HepG2 (cell line): ENCODE data around the gene UTP4. TPM values are rescaled to one million over a fixed set of nuclear protein-coding genes. Genes with fewer than 3 reads are reported as not detected.
A peak's percentile ranks its signal among the peaks of the same experiment; 100 is the strongest.

Experiments
- ELF1 ChIP-seq: sonication (generic); formaldehyde crosslinking; IDR thresholded peaks from 2 replicates; pipeline ENCODE4 v1.4.0; 2020; ENCODE audit warnings: missing genetic modification reagents
- EZH2 ChIP-seq: conservative IDR thresholded peaks from 2 replicates; pipeline ENCODE4 v1.6.1; 2012; ENCODE audit warnings: mild to moderate bottlenecking, low read depth, low read length, moderate library complexity
- FOXA1 ChIP-seq, 2 experiments: fragments of 450-650 bp in 1 of 2; sonication (generic) in 1 of 2; formaldehyde crosslinking in 1 of 2; IDR thresholded peaks; 2 replicates each; pipeline versions ENCODE4 v1.4.0 to v1.6.1; 2016 to 2020; ENCODE audit warnings: missing genetic modification reagents in 1 of 2
- HCFC1 ChIP-seq: fragments of 150-350 bp; IDR thresholded peaks from 2 replicates; pipeline ENCODE4 v1.6.1; 2014; ENCODE audit warnings: low read depth, low read length
- HDAC2 ChIP-seq: sonication (generic); formaldehyde crosslinking; IDR thresholded peaks from 2 replicates; pipeline ENCODE4 v1.4.0; 2020; ENCODE audit warnings: missing genetic modification reagents
- HNRNPL ChIP-seq: fragments of 200-400 bp; formaldehyde crosslinking; IDR thresholded peaks from 2 replicates; pipeline ENCODE4 v1.6.1; 2017; ENCODE audit warnings: mild to moderate bottlenecking, low read depth, low read length
- HNRNPLL ChIP-seq: fragments of 200-400 bp; formaldehyde crosslinking; IDR thresholded peaks from 2 replicates; pipeline ENCODE4 v1.6.1; 2017; ENCODE audit warnings: mild to moderate bottlenecking, low read depth, low read length; ENCODE audit not compliant: poor library complexity, severe bottlenecking
- RAD51 ChIP-seq: fragments of 450-650 bp; IDR thresholded peaks from 2 replicates; pipeline ENCODE4 v1.6.1; 2016; ENCODE audit warnings: borderline replicate concordance
- SETDB1 ChIP-seq: sonication (generic); formaldehyde crosslinking; IDR thresholded peaks from 2 replicates; pipeline ENCODE4 v1.5.1; 2020; ENCODE audit warnings: missing genetic modification reagents, mild to moderate bottlenecking, borderline replicate concordance
- SIX4 ChIP-seq: sonication (generic); formaldehyde crosslinking; IDR thresholded peaks from 2 replicates; pipeline ENCODE4 v1.4.0; 2020; ENCODE audit warnings: missing genetic modification reagents
- SP1 ChIP-seq, 2 experiments: fragments of 450-650 bp in 1 of 2; sonication (generic) in 1 of 2; formaldehyde crosslinking in 1 of 2; IDR thresholded peaks; 2 replicates each; pipeline versions ENCODE4 v1.4.0 to v1.6.1; 2016 to 2020; ENCODE audit warnings: missing genetic modification reagents in 1 of 2
- TBX2 ChIP-seq: sonication (generic); formaldehyde crosslinking; IDR thresholded peaks from 2 replicates; pipeline ENCODE4 v1.5.0; 2020; ENCODE audit warnings: missing genetic modification reagents, mild to moderate bottlenecking, borderline replicate concordance
- U2AF1 ChIP-seq: fragments of 200-400 bp; formaldehyde crosslinking; optimal IDR thresholded peaks from 2 replicates; pipeline ENCODE3; 2017; ENCODE audit warnings: mild to moderate bottlenecking, low read depth, low read length
- ZBTB7B ChIP-seq: sonication (generic); formaldehyde crosslinking; IDR thresholded peaks from 2 replicates; pipeline ENCODE4 v1.4.0; 2020; ENCODE audit warnings: missing genetic modification reagents
- ZMYM3 ChIP-seq: sonication (generic); formaldehyde crosslinking; IDR thresholded peaks from 2 replicates; pipeline ENCODE4 v1.5.1; 2020; ENCODE audit warnings: mild to moderate bottlenecking, missing genetic modification reagents
- ZNF451 ChIP-seq: sonication (generic); formaldehyde crosslinking; IDR thresholded peaks from 2 replicates; pipeline ENCODE4 v1.5.0; 2020; ENCODE audit warnings: mild to moderate bottlenecking, missing genetic modification reagents
- ZNF549 ChIP-seq: sonication (generic); formaldehyde crosslinking; IDR thresholded peaks from 2 replicates; pipeline ENCODE4 v1.5.0; 2020; ENCODE audit warnings: missing genetic modification reagents
- ZNF607 ChIP-seq: sonication (generic); formaldehyde crosslinking; IDR thresholded peaks from 2 replicates; pipeline ENCODE4 v1.5.1; 2020; ENCODE audit warnings: missing genetic modification reagents, mild to moderate bottlenecking, borderline replicate concordance
- ZSCAN25 ChIP-seq: sonication (generic); formaldehyde crosslinking; IDR thresholded peaks from 2 replicates; pipeline ENCODE4 v1.8.0; 2022; ENCODE audit warnings: mild to moderate bottlenecking, missing genetic modification reagents
- polyA plus RNA-seq, 8 experiments: library from polyadenylated mRNA; depleted of rRNA in 3 of 8; stranded (reverse) in 7 of 8; unstranded in 1 of 8; fragments of >200 nt; fragmentation: Illumina TruSeq in 4 of 8; extraction: Trizol in 4 of 8; gene quantifications; 2 replicates each; pipeline versions ENCODE4 v1.2.1 to v1.2.3, GENCODE V29; 2011 to 2016; ENCODE audit warnings: low read depth in 4 of 8, missing spikeins in 1 of 8, mixed read lengths in 1 of 8; ENCODE audit not compliant: insufficient read depth in 1 of 8
- total RNA-seq, 5 experiments: library from RNA; depleted of rRNA; stranded (reverse); fragments of >200 nt; fragmentation: Illumina TruSeq; extraction: Trizol; gene quantifications; 2 replicates each; pipeline ENCODE4 v1.2.3, GENCODE V29; 2016; ENCODE audit warnings: low read depth in 1 of 5
- TF ChIP-seq, protein P1 (sequence below): sonication (generic); formaldehyde crosslinking; IDR thresholded peaks from 2 replicates; pipeline ENCODE4 v1.5.1; 2020; ENCODE audit warnings: mild to moderate bottlenecking, missing genetic modification reagents, moderate library complexity
- TF ChIP-seq, protein P2 (sequence below): sonication (generic); formaldehyde crosslinking; IDR thresholded peaks from 2 replicates; pipeline ENCODE4 v1.8.1; 2023; ENCODE audit warnings: mild to moderate bottlenecking, missing genetic modification reagents, borderline replicate concordance
- TF ChIP-seq, protein P3 (sequence below): sonication (generic); formaldehyde crosslinking; IDR thresholded peaks from 2 replicates; pipeline ENCODE4 v1.5.0; 2020; ENCODE audit warnings: mild to moderate bottlenecking, missing genetic modification reagents
- TF ChIP-seq, protein P4 (sequence below): sonication (generic); formaldehyde crosslinking; IDR thresholded peaks from 2 replicates; pipeline ENCODE4 v1.5.0; 2020; ENCODE audit warnings: missing genetic modification reagents, mild to moderate bottlenecking, borderline replicate concordance

Gene UTP4
- total and polyA plus RNA-seq, 2 of the 13 experiments (the other 11 are each of a cell fraction or from before 2014, with no cell fraction given) = 30.0 to 85.8 TPM

DNA sequence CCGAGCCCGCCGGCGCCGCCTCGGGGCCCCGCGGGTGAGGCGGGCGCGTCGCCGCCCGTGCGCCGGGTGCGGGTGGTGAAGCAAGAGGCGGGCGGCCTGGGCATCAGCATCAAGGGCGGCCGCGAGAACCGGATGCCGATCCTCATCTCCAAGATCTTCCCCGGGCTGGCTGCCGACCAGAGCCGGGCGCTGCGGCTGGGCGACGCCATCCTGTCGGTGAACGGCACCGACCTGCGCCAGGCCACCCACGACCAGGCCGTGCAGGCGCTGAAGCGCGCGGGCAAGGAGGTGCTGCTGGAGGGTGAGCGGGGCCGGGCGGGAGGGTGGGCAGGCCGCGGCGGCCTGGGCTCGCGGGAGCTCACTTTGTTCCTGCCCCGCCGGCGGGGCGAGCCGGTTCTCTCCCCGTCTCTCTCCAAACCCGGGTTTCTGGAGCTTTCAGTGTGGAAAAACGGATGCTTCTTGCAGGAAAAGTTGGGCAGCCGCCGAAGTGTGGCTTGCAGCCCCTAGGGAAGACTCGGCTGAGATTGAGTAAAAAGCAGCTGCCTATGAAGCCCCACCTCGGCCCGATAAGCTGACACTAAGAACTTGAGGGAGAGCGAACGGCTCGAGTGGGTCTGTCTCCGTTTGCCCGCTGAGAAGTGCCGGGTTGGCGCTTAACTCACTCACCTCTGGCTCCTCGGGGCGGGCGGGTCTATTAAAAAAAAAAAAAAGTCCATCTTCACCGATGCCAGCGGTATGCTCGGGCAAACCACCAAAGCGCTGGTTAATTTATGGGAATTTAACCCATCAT lies 55.2 kb downstream of the UTP4 start (continued):
- TF ChIP-seq, protein P1, sequence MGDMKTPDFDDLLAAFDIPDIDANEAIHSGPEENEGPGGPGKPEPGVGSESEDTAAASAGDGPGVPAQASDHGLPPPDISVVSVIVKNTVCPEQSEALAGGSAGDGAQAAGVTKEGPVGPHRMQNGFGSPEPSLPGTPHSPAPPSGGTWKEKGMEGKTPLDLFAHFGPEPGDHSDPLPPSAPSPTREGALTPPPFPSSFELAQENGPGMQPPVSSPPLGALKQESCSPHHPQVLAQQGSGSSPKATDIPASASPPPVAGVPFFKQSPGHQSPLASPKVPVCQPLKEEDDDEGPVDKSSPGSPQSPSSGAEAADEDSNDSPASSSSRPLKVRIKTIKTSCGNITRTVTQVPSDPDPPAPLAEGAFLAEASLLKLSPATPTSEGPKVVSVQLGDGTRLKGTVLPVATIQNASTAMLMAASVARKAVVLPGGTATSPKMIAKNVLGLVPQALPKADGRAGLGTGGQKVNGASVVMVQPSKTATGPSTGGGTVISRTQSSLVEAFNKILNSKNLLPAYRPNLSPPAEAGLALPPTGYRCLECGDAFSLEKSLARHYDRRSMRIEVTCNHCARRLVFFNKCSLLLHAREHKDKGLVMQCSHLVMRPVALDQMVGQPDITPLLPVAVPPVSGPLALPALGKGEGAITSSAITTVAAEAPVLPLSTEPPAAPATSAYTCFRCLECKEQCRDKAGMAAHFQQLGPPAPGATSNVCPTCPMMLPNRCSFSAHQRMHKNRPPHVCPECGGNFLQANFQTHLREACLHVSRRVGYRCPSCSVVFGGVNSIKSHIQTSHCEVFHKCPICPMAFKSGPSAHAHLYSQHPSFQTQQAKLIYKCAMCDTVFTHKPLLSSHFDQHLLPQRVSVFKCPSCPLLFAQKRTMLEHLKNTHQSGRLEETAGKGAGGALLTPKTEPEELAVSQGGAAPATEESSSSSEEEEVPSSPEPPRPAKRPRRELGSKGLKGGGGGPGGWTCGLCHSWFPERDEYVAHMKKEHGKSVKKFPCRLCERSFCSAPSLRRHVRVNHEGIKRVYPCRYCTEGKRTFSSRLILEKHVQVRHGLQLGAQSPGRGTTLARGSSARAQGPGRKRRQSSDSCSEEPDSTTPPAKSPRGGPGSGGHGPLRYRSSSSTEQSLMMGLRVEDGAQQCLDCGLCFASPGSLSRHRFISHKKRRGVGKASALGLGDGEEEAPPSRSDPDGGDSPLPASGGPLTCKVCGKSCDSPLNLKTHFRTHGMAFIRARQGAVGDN (CRISPR knock-in tag) = no peak; the same call in 1 of the 2 replicates
- TF ChIP-seq SETDB1 (CRISPR knock-in tag) = no peak
- no peak; the same call in 1 of the 2 replicates for TF ChIP-seq ZSCAN25 (CRISPR knock-in tag)
- TF ChIP-seq, protein P2, sequence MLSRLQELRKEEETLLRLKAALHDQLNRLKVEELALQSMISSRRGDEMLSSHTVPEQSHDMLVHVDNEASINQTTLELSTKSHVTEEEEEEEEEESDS (CRISPR knock-in tag) = no peak
- TF ChIP-seq, protein P3, sequence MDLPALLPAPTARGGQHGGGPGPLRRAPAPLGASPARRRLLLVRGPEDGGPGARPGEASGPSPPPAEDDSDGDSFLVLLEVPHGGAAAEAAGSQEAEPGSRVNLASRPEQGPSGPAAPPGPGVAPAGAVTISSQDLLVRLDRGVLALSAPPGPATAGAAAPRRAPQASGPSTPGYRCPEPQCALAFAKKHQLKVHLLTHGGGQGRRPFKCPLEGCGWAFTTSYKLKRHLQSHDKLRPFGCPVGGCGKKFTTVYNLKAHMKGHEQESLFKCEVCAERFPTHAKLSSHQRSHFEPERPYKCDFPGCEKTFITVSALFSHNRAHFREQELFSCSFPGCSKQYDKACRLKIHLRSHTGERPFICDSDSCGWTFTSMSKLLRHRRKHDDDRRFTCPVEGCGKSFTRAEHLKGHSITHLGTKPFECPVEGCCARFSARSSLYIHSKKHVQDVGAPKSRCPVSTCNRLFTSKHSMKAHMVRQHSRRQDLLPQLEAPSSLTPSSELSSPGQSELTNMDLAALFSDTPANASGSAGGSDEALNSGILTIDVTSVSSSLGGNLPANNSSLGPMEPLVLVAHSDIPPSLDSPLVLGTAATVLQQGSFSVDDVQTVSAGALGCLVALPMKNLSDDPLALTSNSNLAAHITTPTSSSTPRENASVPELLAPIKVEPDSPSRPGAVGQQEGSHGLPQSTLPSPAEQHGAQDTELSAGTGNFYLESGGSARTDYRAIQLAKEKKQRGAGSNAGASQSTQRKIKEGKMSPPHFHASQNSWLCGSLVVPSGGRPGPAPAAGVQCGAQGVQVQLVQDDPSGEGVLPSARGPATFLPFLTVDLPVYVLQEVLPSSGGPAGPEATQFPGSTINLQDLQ (CRISPR knock-in tag) = 0 out of 2 replicates have a peak, but pooled peaks have one; percentile 8
- TF ChIP-seq SIX4 = no peak
- no peak for TF ChIP-seq HNRNPL
- TF ChIP-seq ZNF451 (CRISPR knock-in tag) = no peak
- TF ChIP-seq HDAC2 (CRISPR knock-in tag) = no peak
- 0 out of 2 replicates have a peak, but pooled peaks have one; percentile 37 for TF ChIP-seq ZBTB7B (CRISPR knock-in tag)
- no peak for TF ChIP-seq ZMYM3 (CRISPR knock-in tag)
- TF ChIP-seq EZH2 = no peak
- TF ChIP-seq SP1 (IDR thresholded peaks at IDR 0.05) = no peak
- TF ChIP-seq SP1 (CRISPR knock-in tag; IDR thresholded peaks at IDR 0.05) = no peak
- no peak for TF ChIP-seq TBX2
- TF ChIP-seq ZNF549 (CRISPR knock-in tag) = no peak
- no peak for TF ChIP-seq RAD51
- TF ChIP-seq HNRNPLL = no peak
- TF ChIP-seq HCFC1 = no peak
- TF ChIP-seq U2AF1 = no peak
- TF ChIP-seq ELF1 = no peak
- TF ChIP-seq, protein P4, sequence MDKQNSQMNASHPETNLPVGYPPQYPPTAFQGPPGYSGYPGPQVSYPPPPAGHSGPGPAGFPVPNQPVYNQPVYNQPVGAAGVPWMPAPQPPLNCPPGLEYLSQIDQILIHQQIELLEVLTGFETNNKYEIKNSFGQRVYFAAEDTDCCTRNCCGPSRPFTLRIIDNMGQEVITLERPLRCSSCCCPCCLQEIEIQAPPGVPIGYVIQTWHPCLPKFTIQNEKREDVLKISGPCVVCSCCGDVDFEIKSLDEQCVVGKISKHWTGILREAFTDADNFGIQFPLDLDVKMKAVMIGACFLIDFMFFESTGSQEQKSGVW (CRISPR knock-in tag) = no peak
- TF ChIP-seq FOXA1 (IDR thresholded peaks at IDR 0.05) = no peak
- no peak for TF ChIP-seq FOXA1 (CRISPR knock-in tag; IDR thresholded peaks at IDR 0.05)
- no peak for TF ChIP-seq ZNF607
